HG03457 (cell line): ENCODE data around the gene NACC2.

Source experiments
- ATAC-seq: cut with Tn5 transposase; IDR thresholded peaks from one replicate; pipeline ENCODE4 v1.9.1; 2021; ENCODE audit warnings: moderate number of reproducible peaks; ENCODE audit not compliant: unreplicated experiment

NACC2 gene

DNA sequence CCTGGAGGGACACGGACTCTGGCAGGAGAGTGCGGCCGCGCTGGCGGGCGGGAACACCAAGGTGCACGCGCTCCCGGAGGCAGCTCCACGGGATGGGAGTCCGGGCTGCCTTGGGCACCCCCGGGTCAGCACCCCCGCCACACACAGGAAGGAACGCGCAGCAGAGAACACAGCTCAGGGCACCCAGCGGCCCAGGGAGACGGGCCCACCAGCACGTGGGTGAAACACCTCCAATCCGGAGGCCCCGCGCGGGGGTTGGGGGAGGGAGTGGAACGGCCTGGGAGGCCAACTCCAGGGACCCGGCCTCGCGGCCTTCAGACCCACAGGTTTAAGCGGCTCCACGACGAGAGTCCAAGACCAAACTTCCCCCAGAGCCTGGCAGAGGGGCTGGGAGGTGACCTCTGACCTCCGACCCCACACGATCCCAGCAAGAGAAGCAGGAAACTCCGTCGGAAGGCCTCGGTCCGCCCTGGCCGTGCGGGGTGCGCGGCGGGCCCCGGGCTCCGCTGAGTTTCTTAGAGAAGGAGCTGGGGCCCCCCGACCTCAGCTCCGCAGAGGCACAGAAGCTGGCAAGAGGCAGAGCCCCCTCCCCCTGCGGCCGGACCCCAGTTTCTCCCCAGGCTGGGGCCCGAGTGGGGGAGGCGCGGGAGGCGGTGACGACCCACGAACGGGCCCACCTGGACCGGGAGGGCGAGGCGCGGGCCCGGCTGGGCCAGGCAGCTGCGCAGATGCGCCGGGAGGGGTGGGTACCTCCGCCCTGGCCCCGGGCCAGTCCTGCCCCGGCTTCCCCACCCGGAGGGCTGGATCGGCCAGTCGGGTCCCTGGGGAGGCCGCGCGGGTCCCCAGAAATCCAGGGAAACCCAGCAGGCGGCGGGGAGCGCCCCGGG lies 851 bp downstream of the NACC2 start:
- ATAC-seq, result no peak

DNA sequence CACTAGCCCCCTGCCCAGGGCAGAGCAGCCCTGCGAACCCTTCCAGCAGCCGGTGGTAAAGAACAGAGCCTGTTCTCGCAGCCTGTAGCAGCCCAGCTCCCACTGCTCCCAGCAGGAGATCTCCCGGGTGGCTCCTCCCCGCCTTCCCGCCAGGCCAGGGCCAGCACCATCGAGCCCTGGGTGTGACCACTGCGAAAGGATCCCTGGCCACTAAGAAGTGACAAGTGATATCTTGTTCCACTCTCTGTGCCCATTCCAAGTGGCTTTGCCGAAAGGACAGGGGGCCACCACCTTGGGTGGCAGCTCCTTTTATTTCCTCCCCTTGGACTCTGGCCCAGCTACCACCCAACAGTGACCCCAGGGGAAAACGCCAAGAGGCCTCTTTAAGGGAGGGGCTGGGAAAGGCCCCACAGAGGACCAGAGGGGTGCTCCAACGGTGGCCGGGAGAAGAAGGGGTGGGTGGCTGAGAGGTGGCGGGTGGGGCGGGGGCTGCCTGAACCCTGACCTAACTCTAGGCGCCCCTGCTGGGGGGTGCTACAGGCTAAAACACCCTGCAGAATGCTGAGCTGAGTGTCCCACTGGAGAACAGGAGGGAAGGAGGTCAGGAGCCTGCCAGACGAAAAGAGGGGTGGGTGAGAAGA lies 1.6 kb downstream of the NACC2 start:
- ATAC-seq, result no peak

DNA sequence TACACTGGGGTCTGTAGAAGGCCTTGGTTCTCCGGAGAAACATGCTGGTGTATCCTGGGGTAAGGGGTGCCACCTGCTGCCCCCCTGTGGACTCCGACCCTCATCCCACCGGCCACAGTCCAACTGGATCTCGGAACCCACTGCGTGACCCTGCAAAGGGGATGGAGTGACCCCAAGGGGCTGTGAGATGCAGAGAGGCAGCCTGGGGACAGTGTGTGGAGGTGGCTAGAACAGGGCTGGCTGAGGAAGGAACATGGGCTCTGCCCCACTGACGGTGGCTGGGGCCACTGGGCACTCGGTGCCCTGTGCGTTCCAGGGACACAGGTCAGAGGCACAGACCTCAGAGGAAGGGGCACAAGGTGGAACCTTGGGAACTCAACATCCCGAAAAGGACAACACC lies 2.3 kb downstream of the NACC2 start:
- ATAC-seq, result no peak

DNA sequence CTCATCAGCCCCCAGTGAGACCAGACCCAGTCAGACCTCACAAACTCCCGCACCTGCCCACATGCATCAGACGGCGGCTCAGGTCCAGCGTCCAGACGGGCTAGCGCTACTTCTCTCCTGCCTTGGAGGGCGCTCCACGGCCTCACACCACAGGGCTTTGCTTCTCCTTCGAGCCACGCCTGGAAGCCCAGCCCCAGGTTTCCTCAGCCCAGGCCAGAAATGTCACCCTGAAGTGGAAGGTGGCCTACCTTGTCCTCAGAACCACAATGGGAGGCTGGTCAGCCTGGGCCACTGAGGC lies 2.8 kb downstream of the NACC2 start:
- no peak for ATAC-seq

DNA sequence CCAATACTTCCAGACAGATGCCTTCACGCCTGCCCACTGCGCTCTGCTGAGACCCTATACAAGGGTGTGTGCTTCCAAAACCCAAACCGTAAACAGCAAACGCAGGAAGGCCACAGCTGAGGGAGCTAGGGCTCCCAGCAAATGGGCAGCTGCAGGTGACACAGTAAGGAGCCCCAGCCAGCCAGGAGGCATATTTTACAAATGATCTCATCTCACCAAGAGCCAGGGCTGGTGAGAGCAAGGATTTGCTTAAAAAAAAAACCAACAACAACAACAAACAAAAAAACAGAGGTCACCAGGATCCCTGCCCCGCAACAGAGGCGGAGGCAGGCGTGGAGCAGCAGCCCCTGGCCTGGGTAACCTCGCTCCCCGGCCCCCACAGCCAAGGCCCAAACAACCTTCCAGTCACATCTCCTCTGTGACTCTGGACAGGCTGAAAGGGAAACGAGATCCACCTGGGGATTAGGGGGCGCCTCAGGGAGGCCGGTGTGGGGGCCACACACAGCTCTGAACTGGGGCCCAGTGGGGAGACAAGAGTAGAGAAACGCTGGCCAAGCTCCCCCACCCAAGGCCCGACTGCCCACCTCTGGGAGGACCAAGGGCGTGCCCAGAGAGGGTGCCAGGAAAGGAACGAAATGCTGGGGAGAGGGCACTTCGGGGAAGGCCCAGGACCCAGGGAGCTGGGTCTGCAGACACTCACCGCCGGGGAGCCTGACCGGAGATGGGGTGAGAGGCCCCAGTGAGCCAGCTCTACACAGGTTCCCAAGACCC lies 3.3 kb downstream of the NACC2 start:
- ATAC-seq, result no peak

DNA sequence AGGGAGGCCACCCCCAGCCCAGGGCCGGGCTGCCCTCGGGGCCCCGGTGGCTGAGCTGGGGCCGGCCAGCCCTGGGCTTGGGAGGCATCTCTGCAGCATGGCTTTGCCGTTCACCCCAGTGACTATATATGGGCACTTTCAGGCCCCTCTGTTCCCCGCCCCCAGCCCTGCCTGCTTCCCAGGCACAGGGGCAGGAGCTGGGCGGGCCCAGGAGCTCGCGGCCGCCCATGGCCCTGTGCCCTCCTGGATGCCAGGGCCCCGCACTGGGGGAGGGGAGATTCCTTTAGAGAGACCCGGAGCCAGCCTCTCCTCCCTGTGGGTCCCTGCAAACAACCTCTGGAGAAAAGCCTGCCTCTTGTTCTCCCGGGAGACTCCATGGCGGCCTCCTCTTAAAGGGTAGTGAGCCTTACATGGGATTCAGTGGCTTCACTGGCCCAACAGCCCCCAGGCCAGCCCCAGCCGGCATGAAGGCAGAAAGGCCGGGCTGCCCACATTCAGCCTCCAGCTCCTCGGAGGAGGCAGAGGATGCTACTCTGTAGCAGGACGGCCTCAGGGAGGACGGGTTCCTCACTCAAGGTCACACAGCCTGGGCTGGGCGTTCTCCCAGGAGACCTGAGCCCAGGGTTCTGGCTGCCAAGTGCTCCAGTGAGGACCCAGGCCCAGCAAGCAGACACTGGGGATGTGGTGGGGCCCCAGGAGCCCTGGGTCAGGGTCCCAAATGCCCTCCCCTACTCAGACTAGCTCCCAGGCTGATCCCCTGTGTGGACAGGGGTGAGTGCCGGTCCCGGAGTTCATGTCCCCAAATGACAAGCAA lies 4.1 kb downstream of the NACC2 start:
- no peak for ATAC-seq

DNA sequence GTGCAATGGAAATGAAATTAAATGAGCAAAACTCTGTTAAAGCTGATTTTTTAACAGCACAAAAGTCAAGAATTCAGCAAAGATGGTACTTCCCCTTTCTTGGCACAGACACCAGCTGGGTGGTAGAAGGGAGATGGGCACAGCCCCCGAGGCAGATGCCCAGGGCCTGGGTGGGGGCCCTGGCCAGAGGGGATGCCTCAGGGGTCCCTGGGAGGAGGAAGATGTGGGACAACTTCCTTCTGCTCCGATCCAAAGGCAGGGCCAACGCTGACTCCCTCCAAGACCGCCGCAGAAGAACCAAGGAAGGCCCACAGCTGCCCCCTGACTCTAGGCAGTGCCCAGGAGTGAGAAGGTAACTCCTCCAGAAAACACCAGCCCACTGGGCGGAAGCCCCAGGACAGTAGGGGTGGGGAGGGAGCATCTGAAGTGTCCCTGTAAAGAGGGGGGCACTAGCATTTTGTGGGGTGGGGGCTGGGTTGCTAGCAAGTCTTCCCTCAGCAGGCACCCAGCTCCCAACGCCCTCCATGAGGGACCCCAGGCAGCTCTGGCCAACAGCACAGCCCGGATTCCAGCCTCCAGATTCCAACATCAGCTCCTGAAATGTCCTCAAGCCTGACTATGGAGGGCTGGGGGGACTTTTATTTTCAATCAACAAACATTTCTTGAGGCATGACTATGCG lies 4.9 kb downstream of the NACC2 start:
- ATAC-seq, result no peak

DNA sequence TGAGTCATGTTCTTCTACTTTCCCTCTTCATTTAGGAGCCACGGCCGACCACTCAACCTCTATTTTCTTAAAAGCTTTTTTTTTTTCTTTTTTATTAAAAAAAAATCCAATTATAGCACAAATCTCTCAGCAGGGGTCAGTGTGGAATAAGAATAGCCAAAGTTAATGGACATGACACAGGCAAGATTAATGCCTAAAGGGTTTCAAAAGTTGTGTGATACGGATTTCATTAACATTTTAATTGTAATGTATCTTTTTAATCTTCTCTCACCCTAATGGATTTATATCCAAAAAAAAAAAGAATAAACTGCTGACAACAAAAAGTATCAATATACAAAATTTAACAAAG lies 5.4 kb downstream of the NACC2 start:
- no peak for ATAC-seq

DNA sequence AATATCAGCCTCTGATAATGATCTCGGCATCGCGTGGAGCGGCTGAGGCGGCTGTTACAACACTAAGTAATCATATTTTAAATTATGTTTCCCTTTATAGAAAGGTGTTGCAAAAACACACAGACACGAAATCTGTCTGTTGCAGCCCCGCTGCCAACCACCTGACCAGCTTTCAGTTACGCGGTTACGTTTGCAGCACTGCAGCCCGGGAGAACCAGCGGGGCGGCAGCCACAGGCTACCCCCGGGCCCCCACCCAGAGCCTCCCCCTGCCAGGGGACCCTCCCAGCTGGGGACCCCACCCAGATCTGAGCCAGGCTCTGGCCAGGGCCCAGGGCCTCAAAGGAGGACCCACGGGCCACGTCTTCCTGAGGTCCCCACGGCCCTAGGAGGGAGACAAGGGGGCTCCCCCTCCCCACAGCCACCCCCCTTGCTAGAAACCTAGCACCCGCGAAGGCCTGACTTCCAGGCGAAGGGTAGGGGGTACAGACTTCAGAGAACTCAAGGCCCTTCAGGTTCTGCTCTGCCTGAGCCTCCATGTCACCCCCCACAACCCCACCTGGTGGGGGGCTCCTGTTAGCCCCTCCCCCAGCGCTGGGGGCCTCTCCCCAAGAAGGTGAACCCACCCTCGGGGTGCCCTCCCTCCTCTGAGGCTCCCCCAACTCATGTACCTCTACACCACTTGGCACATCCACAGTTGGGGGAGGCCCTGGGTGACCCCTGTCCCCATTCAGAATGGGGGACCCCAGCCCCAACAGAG lies 6.0 kb downstream of the NACC2 start:
- ATAC-seq, result no peak

DNA sequence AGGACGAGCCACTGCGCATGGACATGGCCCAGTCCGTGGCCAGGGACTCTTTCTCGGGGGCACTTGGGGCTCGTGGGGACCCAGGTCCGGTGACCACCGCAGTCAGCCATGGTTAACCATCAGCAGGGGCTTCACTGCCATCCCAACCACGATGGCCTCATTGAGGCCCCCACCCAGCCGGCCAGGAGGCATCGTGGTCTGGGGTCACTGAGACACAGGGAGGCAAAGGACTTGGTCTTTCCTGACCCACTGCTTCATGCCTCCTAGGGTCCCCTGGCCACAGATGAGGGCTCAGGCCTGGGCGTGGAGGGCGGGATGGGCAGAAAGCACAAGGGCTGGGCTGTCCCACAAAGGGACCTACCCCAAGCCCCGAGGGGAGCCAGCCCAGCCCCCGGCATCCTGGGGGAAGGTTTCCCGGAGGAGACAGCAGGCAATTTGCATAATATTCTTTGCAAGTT lies 6.6 kb downstream of the NACC2 start:
- ATAC-seq, result no peak

DNA sequence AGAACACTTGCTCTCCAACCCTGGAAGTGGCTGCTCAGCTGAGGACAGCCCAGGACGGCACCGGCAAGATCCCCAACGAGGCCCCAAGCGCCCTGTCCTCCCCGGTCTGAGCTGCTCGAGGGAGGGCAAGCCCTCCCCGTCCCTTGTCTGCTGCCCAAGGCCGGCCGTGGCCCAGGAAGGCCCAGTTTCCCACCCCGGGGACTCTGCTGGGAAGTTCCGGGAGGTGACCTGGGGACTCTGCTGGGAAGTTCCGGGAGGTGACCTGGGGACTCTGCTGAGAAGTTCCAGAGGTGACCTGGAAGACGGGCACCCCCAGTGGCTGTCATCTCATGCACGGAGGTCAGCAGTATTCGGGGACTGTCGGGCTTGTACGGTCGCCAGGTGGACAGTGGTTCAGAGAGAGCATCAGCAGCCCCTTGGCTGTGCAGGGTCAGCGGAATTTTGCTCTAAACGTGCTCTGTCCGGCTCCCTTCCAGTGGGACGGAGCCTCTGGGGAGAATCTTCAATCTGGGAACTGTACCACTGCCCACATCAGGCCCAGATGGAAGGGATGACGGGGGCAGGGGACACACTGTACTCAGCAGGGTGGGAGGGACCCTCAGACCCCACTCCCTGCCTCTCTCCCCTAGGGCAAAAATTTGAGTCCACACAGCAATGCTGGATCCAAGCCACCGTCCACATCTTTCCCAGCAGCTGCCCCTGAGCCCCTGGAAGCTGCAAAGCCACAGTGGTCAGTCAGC lies 7.2 kb downstream of the NACC2 start:
- no peak for ATAC-seq

DNA sequence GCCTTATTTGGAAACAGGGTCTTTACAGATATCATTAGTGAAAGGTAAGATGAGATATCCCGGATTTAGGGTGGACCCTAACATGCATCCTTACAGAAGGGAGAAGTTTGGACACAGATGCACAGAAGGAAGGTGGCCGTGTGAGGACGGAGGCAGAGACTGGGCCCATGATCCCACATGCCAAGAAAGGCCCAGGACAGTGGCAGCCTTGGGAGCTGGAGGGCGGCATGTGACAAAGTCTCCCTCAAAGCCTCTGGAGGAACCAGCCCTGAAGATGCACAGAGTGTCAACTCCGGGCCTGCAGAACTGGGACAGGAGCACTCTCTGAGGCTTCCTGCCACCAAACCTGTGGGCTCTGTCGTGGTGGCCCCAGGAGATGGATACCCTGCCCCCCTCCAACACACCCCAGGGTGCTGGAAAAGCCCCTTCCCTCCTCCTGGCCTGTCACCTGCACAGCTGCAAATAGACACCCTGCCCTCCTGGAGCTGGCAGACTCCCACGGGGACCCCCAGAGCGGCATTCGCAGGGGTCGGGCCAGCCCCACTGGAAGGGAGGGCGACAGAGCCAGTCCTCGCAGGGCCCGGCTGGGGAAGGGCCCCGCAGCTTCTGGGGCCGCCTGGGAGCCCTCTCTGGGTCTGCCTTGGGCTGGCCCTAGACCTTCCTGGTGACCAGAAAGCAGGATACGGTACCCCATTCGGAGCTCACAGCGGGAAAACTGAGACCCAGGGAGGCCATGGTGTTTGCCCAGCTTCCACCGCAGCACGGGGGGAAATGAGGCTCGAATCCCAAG lies 7.9 kb downstream of the NACC2 start:
- ATAC-seq, result no peak

DNA sequence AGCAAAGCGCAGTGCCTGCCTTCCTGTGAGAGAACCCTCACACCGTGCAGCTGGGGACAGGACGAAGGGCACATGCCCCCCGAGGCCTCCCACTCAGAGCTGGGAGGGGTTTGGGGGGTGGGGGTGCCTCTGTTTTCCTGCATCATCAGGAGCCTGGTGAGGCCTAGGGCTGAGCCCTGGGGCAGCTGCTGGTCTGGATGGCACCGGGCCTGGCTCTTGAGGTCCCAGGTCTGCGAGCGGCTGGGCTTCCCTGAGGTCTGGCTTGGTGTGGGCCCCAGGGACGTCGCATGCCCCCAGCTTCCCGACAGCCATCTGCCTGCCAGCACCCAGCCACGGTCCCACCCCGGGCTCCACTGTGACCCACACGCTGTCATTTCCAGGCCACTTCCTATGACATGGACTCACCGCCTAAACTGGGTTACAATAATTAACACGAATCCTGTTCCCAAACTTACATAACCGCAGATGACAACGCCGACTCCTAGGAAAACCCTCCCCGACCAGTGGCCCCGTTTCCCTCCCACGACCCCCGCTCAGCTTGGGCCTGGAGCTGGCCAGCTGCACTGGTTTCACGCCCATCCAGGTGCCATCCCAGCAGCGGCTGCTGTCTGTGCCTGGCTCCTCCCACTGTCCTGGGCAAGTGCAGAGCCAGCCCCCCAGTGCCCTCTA lies 8.7 kb downstream of the NACC2 start:
- ATAC-seq, result no peak

DNA sequence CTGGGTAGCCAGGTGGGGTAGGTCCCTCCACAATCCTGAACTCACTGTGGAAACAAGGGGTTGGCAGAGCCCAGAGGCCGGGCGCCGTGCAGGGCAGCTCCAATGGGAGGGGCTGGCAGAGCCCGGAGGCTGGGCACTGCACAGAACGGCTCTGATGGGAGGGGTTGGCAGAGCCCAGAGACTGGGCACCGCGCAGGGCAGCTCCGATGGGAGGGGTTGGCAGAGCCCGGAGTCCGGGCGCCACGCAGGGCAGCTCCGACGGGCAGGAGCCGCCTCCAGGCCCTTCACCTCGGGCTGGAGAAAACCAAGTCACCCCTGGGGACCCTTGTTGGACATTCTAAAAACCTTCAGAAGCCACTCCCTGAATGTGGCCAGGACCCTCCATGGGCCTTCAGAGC lies 9.3 kb downstream of the NACC2 start:
- no peak for ATAC-seq

DNA sequence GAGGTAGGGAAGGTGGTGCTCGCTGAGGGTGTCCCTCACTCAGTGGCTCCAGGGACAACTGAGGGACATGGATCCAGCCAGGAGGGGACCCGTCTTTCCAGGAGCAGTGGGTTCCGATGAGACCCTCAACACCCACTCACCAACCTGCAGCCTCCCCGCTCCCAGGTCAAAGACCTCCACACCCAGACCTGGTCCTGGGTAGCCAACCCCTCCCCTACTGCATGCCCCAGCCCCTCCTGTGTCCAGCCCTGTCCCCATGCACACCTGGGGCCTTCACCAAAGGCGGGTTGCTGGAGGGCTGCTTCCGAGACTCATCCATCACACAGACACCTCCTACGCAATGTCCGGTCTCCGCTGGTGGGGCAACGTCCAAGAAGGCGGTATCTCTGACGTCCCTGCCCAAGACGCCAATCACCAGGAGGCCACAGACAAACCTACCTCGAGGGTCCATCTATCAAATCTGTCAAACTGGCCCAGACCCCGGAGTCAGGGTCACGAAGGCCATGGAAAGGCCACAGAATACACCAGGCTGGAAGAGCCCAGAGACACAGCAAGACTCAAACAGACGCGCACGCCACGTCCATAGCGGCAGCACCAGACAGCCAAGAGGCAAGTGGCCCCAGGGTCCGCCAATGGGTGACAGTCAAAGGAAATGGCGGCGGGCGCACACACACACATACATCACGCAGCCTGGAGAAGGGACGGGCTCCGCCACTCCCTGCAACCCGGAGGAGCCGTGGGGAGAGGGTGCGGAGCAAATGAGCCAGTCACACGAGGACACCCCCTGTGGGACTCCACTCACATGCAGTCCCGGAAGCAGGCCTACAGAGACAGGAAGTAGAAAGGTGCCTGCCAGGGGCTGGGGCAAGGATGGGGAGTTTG lies 10.8 kb downstream of the NACC2 start:
- no peak for ATAC-seq

DNA sequence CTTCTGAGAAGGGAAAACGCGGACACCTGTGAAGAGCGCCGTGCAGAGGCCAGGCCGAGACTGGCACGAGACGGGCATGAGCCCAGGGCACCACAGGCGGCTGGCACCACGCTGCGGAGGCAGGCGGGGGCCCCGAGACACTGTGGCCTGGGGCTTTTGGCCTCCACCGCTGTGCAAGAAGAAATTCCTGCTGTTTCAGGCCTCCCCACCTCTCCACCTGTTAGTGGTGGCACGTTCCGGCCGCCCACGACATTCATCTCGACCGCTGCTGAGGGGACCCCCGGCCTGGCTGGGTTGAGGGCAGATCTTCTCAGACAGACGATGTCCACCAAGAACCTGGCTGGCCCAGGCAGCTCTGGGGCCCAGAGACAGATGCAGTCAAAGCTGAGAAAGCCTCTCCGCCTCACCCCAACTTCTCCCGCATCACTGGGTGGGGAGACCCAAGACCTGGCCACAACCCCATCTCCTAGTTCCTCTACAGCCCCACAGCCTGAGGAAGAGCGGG lies 11.5 kb downstream of the NACC2 start:
- ATAC-seq, result no peak
